Erythroblast (primary cell): ENCODE data around the gene SYTL1.

Experiments used
- DNase-seq, 2 experiments: peaks; one replicate each; lab custom pipeline; 2025; lab: John Stamatoyannopoulos, UW
- GATA1 ChIP-seq: IDR thresholded peaks from 2 replicates; pipeline ENCODE4 v1.6.1; 2011; ENCODE audit warnings: low read depth, mild to moderate bottlenecking, control low read depth, low read length, moderate library complexity
- POLR2A ChIP-seq: IDR thresholded peaks from 2 replicates; pipeline ENCODE4 v1.6.1; 2011; ENCODE audit warnings: mild to moderate bottlenecking, low read length

Gene SYTL1

GRCh38 chr1:27358928-27359313 is 17.1 kb downstream of the SYTL1 start:
- no peak for DNase-seq
- TF ChIP-seq GATA1 (no peak), POLR2A (no peak)

- no peak for DNase-seq
- TF ChIP-seq POLR2A (no peak), GATA1 (no peak)
Measured at GRCh38 chr1:27359822-27360158, 18.0 kb downstream of the SYTL1 start.

- TF ChIP-seq GATA1 (no peak), POLR2A (no peak)
- DNase-seq: peak in 1 of 2 experiments; percentile 59
Measured at GRCh38 chr1:27360159-27361043, 18.6 kb downstream of the SYTL1 start.

- TF ChIP-seq GATA1 (no peak), POLR2A (no peak)
- no peak for DNase-seq
Measured at GRCh38 chr1:27361044-27361402, 19.2 kb downstream of the SYTL1 start.

GRCh38 chr1:27361553-27361952 is 19.7 kb downstream of the SYTL1 start:
- no peak for DNase-seq
- TF ChIP-seq POLR2A: no peak
- no peak for TF ChIP-seq GATA1

- no peak for DNase-seq
- TF ChIP-seq GATA1 (no peak), POLR2A (no peak)
Measured at GRCh38 chr1:27363766-27364695, 22.2 kb downstream of the SYTL1 start.

GRCh38 chr1:27364696-27365371 is 23.0 kb downstream of the SYTL1 start:
- no peak for TF ChIP-seq GATA1
- TF ChIP-seq POLR2A: no peak
- no peak for DNase-seq

- DNase-seq: peak in 1 of 2 experiments; percentile 91
Measured at GRCh38 chr1:27365372-27366112, 23.7 kb downstream of the SYTL1 start.

GRCh38 chr1:27366113-27366410 is 24.2 kb downstream of the SYTL1 start:
- TF ChIP-seq GATA1 (no peak), POLR2A (no peak)
- peak in 1 of 2 experiments; percentile 77 for DNase-seq

More at GRCh38 chr1:27365372-27366112, 23.7 kb downstream of the SYTL1 start:
- TF ChIP-seq GATA1 (no peak), POLR2A (no peak)

- TF ChIP-seq GATA1 (no peak), POLR2A (no peak)
- DNase-seq: peak in 1 of 2 experiments; percentile 72
Measured at GRCh38 chr1:27366411-27367159, 24.8 kb downstream of the SYTL1 start, which contains the start of gene MAP3K6. TSS of gene MAP3K6 (minus strand) at chr1:27366961. CDS start at chr1:27366597, 364 bp downstream.

GRCh38 chr1:27367160-27367650 is 25.4 kb downstream of the SYTL1 start:
- DNase-seq: no peak
- TF ChIP-seq GATA1 (no peak), POLR2A (no peak)

GRCh38 chr1:27368869-27369582 is 27.2 kb downstream of the SYTL1 start:
- peak in 1 of 2 experiments; percentile 67 for DNase-seq

More at GRCh38 chr1:27368869-27369582, 27.2 kb downstream of the SYTL1 start:
- no peak for TF ChIP-seq POLR2A
- TF ChIP-seq GATA1: no peak
